Gastroesophageal sphincter (tissue), 4 donors: ENCODE measurements around the gene UBAC2. TPM values are rescaled to one million over a fixed set of nuclear protein-coding genes. Genes with fewer than 3 reads are reported as not detected.

ENCODE experiments used
- ATAC-seq: fragments of 150-250 bp; one replicate; pipeline ENCODE4 v1.9.1; 2016; ENCODE audit warnings: mild to moderate bottlenecking, moderate library complexity
- H3K27ac ChIP-seq, 4 donors: fragments of 200-600 bp; sonication (generic) in 3 of 4; 1 replicate in 3 of 4; 2 replicates in 1 of 4; pipeline ENCODE4 v1.5.1; 2016 to 2019
- H3K27me3 ChIP-seq: fragments of 200-600 bp; sonication (generic); one replicate; pipeline ENCODE4 v1.5.1; 2019
- H3K36me3 ChIP-seq, 2 donors: fragments of 200-600 bp; sonication (generic); one replicate each; pipeline ENCODE4 v1.5.1; 2019; ENCODE audit warnings: control low read depth in 1 of 2
- H3K4me1 ChIP-seq, 3 donors: fragments of 200-600 bp; sonication (generic); 1 replicate in 2 of 3; 2 replicates in 1 of 3; pipeline ENCODE4 v1.5.1; 2016 to 2019; ENCODE audit warnings: control low read depth in 2 of 3
- H3K4me3 ChIP-seq, 2 donors: fragments of 200-600 bp; sonication (generic); one replicate each; pipeline ENCODE4 v1.5.1; 2019; ENCODE audit warnings: mild to moderate bottlenecking in 1 of 2, moderate library complexity in 1 of 2
- H3K9me3 ChIP-seq, 3 donors: fragments of 200-600 bp; sonication (generic); one replicate each; pipeline ENCODE4 v1.5.1; 2017 to 2019; ENCODE audit warnings: control low read depth in 2 of 3
- CTCF ChIP-seq, 4 experiments: fragments of 200-600 bp in 2 of 4; fragments of 450-650 bp in 2 of 4; sonication (generic) in 1 of 4; IDR thresholded peaks; one replicate each; pipeline ENCODE4 v1.5.1; 2017 to 2019; ENCODE audit warnings: antibody characterized with exemption in 4 of 4, mild to moderate bottlenecking in 2 of 4, moderate library complexity in 2 of 4
- EP300 ChIP-seq: sonication (generic); formaldehyde crosslinking; IDR thresholded peaks from one replicate; pipeline ENCODE4 v1.6.1; 2017; ENCODE audit warnings: antibody characterized with exemption, mild to moderate bottlenecking
- POLR2A ChIP-seq, 2 donors: fragments of 450-650 bp; IDR thresholded peaks; one replicate each; pipeline ENCODE4 v1.6.1; 2017; ENCODE audit warnings: antibody characterized with exemption in 2 of 2, mild to moderate bottlenecking in 2 of 2, moderate library complexity in 1 of 2
- POLR2AphosphoS5 ChIP-seq: sonication (generic); formaldehyde crosslinking; IDR thresholded peaks from one replicate; pipeline ENCODE4 v1.6.1; 2017; ENCODE audit warnings: antibody characterized with exemption
- WGBS, 2 donors: methylation state at CpG; one replicate each; pipeline ENCODE4 v1.1.5; 2018; ENCODE audit warnings: low coverage in 1 of 2; 5-methylcytosine and 5-hydroxymethylcytosine counted together
- total RNA-seq, 4 donors: library from RNA; depleted of rRNA; stranded (reverse); fragments of >200 nt; gene quantifications; one replicate each; pipeline ENCODE4 v1.1.0, GENCODE V29; 2016

Gene UBAC2
- total RNA-seq, 4 donors from 2014 or later, result 45.0 to 59.6 (median 52.2) TPM

DNA sequence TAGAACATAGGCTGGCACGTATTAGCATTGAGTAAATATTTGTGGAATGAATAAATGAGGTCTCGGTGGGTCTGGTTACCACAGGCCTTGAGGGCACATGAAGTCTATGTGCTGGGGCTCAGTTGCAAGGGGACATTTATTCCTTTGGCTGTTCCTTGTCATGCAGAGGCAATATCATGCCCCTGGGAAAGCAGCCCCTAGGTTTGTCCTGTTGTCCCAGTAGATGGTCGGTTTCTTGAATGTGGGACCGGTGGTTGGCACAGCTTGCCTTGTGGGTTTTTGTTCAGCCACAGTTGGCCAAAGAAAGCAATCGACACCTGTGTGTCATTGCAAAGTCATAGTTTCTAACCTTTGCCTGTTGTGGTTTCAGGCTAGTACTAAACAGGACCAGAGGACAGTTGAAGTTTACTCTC, 131.2 kb downstream of the UBAC2 start:
- Histone ChIP-seq H3K27ac (no peak overlapping the region), H3K36me3 (peaks cover 0 to 17% of the 10 kb centered on the region in 2 donors), H3K27me3 (no peaks in the 10 kb centered on the region), H3K9me3 (no peaks in the 10 kb centered on the region), H3K4me3 (no peak overlapping the region), H3K4me1 (no peaks in the 10 kb centered on the region)
- TF ChIP-seq EP300 (no peak), POLR2A (IDR thresholded peaks at IDR 0.05) (no peak), CTCF (IDR thresholded peaks at IDR 0.05) (no peak), POLR2AphosphoS5 (no peak)
- WGBS, 2 donors, result 94 to 95% methylated on average over 3 to 5 of the region's 5 CpGs
- ATAC-seq, result no peak

- no peaks in the 10 kb centered on the region for H3K27me3 ChIP-seq
- no peaks in the 10 kb centered on the region for H3K9me3 ChIP-seq
- TF ChIP-seq POLR2AphosphoS5 (no peak), EP300 (no peak), POLR2A (IDR thresholded peaks at IDR 0.05) (no peak), CTCF (IDR thresholded peaks at IDR 0.05) (no peak)
- no peaks in the 10 kb centered on the region for H3K4me1 ChIP-seq
- peaks cover 0 to 17% of the 10 kb centered on the region in 2 donors for H3K36me3 ChIP-seq
- WGBS, 2 donors, result 93% methylated on average over 6 of the region's 9 CpGs; no CpG with 5 or more reads in 1 of the 2 donors
- no peak overlapping the region for H3K27ac ChIP-seq
- ATAC-seq, result no peak
- no peak overlapping the region for H3K4me3 ChIP-seq
These were observed 131.8 kb downstream of the UBAC2 start for GRCh38 chr13:99332456-99332855.

DNA sequence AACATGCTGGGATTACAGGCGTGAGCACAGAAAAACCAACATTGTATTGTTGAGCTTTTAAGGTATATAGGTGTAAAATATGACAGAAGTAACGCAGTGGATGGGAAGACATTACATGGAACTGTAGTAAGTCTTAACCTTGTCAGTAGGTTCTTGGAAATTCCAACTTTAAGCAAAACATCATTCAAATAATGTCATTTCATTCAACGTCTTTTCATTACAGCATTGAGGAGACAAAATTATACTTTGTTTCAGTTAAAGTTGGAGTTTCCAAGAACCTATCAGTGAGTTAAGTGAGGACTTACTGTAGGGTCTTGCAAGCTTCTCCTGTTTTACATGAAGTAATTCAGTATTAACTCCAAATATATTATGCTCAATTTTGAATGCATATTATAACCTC, 133.6 kb downstream of the UBAC2 start:
- ATAC-seq, result no peak
- H3K27ac ChIP-seq, result no peak overlapping the region
- no peak overlapping the region for H3K4me3 ChIP-seq
- H3K9me3 ChIP-seq, result no peaks in the 10 kb centered on the region
- 80 to 92% methylated on average over 3 of the region's 3 CpGs for WGBS, 2 donors
- peaks cover 0 to 11% of the 10 kb centered on the region in 2 donors for H3K36me3 ChIP-seq
- TF ChIP-seq POLR2AphosphoS5 (no peak), POLR2A (IDR thresholded peaks at IDR 0.05) (no peak), CTCF (IDR thresholded peaks at IDR 0.05) (no peak), EP300 (no peak)
- H3K4me1 ChIP-seq, result no peaks in the 10 kb centered on the region
- no peaks in the 10 kb centered on the region for H3K27me3 ChIP-seq

DNA sequence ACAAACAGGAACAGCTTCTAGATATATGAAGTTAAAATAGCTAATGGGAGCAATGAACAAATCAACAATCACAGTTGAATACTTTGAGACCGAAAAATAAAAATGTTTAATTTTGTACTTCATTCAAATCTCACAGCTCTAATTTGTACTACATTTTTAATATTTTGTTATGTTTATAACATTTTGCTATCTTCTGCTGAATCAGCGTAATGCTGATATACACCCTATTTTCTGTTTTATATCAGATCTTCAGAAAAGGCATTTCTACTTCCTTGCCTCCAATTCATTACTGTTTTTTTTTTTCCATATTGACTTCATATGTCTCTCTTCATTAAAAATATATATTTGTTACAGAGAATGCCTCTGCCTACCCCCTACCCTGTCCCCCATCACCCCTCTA, 134.4 kb downstream of the UBAC2 start:
- no peak overlapping the region for H3K4me3 ChIP-seq
- no peak overlapping the region for H3K27ac ChIP-seq
- H3K9me3 ChIP-seq, result no peaks in the 10 kb centered on the region
- TF ChIP-seq POLR2A (IDR thresholded peaks at IDR 0.05) (no peak), CTCF (IDR thresholded peaks at IDR 0.05) (no peak), POLR2AphosphoS5 (no peak), EP300 (no peak)
- H3K36me3 ChIP-seq, result peaks cover 0 to 6% of the 10 kb centered on the region in 2 donors
- WGBS, 2 donors, result 93 to 96% methylated on average over 2 of the region's 2 CpGs
- H3K4me1 ChIP-seq, result no peaks in the 10 kb centered on the region
- no peak for ATAC-seq
- no peaks in the 10 kb centered on the region for H3K27me3 ChIP-seq

GRCh38 chr13:99335603-99336002, 134.9 kb downstream of the UBAC2 start:
- WGBS, 2 donors, result 83 to 97% methylated on average over 3 to 4 of the region's 4 CpGs
- Histone ChIP-seq H3K9me3 (no peaks in the 10 kb centered on the region), H3K4me3 (no peak overlapping the region), H3K4me1 (no peaks in the 10 kb centered on the region), H3K27ac (no peak overlapping the region), H3K36me3 (peaks cover 0 to 11% of the 10 kb centered on the region in 2 donors), H3K27me3 (no peaks in the 10 kb centered on the region)
- no peak for ATAC-seq
- TF ChIP-seq CTCF (IDR thresholded peaks at IDR 0.05) (no peak), EP300 (no peak), POLR2AphosphoS5 (no peak), POLR2A (IDR thresholded peaks at IDR 0.05) (no peak)
